HG03520 (cell line): ENCODE results near the gene APP.
A peak's percentile ranks its signal among the peaks of the same experiment; 100 is the strongest.

Experiments
- ATAC-seq: cut with Tn5 transposase; IDR thresholded peaks from one replicate; pipeline ENCODE4 v1.9.1; 2021; ENCODE audit warnings: mild to moderate bottlenecking, moderate library complexity; ENCODE audit not compliant: unreplicated experiment

The APP gene

GRCh38 chr21:25912402-25912746 lies 258.2 kb downstream of the APP start:
- no peak for ATAC-seq

DNA sequence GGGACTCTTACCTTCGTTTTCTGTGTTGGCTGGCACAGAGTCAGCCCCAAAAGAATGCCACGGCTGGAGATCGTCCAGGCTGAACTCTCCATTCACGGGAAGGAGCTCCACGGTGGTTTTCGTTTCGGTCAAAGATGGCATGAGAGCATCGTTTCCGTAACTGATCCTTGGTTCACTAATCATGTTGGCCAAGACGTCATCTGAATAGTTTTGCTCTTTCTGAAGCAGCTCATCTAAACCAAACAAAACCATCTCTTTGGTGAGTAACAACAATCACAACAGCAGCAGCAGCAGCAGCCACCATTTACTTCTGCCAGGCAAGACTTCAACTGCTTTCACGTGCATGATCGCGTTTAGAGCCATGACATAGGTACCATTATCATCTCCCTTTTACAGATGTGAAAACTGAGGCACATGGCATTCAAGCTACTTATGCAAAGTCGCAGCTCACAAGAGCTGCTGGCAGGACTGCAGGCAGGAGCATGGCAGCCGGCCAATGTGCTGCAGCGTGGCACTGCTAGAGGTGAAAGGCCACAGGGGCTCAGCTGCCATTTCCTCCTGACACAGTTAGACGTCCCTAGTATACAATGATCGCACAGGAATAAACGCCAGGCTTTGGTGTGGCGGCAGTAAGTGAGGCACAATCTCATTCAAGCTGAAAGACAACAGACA lies 258.7 kb downstream of the APP start:
- no peak for ATAC-seq

DNA sequence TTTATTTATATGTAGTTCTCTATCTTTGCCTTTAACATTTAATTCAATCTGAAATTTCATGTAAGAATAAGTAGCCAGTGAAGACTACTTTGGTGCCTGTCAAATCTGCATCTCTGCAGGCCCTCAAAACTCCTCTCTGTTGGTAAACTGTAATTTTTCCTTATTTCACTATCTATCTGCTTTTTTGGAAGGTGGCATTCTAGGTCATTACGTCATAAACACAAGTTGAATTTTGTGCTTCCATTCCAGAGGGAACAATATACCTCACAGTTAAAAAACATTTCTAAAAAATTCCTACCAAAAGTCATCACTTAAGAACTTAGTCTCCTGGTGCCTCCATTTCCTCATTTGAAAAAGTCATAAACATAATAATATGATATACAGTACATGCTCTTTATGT lies 259.8 kb downstream of the APP start:
- no peak for ATAC-seq

- no peak for ATAC-seq
These were observed 261.2 kb downstream of the APP start for GRCh38 chr21:25909341-25909740.

- ATAC-seq: no peak
These were observed 262.1 kb downstream of the APP start for GRCh38 chr21:25908495-25908894.

DNA sequence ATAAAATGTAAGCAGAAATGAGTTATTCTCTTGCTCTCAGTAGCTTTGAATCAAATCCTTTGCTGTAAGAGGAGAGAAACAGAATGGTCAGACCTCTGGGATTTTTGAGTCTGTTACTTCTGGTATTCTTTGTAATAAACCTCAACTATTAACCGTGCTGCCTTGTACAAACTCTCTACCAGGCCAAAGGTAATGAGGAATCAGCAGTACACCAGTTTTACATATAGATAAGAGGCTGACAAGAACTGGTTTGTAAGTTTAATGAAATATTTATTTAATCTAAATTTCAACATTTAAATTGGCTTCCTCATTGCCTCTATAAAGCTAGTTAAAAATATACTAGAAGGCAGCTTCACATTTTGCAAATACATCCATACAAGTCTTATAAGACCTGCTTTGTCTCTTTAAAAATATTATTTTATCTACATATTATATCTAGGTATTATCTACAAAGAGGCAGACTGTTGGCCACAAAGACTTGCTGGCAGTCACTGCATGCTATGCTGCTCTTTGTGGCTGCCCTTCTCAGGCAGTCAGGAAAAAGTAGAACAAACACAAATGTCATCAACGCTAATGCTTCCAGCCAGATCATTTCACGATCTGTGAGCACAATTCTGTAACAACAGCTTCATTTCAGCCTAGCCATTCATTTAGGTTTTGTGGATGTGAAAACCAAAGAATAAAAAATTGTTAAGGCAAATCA lies 262.8 kb downstream of the APP start:
- ATAC-seq: no peak

DNA sequence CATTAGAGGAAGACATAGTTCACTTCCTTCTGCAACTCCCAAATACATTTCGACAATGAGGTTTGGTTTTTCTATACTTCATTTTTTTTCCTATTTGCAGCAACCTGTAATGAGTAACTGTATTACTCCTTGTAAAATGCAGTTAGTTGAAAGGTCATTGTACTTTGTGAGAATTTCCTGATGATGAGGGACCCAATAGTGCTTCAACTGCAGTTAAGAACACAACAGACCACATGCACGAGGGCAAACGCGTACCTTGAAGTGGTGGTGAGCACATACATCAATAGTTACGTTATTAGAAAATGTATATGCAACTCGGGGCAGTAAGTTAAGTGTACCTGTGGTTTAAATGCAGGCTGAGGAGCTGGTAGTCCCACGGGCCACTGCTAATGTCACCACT lies 264.0 kb downstream of the APP start:
- ATAC-seq: no peak

- ATAC-seq: no peak
These were observed 265.4 kb downstream of the APP start for GRCh38 chr21:25905126-25905525.

- ATAC-seq: no peak
These were observed 266.4 kb downstream of the APP start for GRCh38 chr21:25904044-25904695.

DNA sequence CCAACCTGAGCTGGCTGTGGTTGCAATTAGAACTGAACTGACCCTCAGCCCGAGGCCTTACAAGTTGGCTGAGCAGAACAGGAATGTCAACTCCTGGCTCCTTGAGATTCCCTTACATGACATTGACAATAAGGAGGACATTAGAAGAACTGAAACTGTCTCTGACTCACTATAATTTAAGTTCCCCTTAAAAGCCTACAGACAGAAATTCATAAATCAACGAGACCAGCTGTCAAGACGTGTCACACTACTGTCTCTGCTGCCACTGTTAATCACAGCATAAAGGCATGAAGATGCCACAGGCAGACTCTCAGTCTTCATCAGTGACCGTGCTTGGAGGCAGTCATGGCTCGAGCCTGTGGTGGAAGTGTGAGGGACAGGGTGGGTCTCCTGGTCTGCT lies 267.0 kb downstream of the APP start:
- no peak for ATAC-seq

DNA sequence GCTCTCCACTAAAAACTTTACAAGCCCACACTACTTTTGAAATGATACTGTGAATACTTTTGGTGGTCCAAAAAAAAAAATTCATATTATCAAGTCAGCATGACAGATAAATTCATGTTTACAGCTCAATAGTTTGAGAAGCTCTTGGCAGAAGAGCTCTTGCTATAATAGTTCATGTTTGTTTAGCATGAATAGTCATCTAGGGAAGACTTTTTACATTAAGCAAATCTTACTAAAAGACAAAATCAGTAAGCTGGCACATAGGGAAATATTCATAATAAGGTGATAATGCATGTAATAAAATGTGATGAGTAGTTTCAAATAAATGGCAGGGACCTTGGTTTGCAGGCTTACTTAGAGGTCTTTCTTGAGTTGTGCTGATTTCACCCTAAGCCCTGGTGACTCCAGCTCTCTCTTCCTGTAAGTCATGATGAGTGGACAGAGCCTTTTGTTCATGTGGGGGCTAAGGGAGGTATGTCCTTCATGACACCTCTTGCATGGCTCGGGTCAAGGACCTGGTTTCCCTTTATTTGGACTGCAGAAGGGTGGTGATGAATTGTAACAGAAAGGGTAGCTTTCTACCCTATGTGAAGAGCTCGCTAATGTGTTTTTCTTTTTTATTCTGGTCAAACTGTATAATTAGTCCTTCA lies 269.1 kb downstream of the APP start:
- no peak for ATAC-seq

GRCh38 chr21:25898671-25899070 lies 271.9 kb downstream of the APP start:
- no peak for ATAC-seq

DNA sequence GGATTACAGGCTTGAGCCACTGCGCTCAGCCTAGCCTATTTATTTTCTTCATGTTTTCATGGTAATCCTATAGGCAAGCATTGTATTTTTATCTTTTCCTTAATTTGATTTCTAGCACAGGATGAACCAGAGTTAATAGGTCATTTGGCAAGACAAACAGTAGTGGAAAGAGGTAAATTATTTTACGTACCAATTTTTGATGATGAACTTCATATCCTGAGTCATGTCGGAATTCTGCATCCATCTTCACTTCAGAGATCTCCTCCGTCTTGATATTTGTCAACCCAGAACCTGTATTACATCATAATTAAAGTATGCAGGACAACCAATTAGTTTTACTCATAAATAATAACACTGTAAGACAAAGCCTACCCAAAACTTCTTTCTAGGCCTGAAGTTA lies 273.2 kb downstream of the APP start:
- ATAC-seq: no peak

DNA sequence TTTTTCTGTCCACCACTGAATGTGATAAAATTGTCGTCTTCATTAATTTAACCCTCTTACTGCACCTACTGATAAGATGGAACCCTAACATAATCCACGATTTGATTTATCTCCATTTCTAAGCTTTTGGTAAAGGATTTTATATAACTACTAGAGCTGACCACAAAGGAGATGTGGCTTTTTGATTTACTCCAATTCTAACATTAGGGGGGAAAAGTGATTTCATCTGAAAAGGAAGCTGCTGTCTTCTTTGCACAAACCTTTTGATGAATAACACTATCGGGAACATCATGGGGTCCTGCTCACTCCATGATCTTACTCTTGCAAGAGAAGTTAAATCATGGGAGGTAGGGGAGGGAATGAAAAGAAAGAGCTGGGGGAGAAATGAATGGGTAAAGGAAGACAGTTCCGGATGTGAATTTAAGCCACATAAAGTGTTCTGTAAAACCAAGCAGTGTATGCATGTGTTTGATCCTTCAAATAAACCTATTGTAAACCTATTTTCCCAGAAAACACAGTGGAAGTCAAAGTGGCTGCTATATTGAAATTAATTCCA lies 274.0 kb downstream of the APP start:
- ATAC-seq: no peak

DNA sequence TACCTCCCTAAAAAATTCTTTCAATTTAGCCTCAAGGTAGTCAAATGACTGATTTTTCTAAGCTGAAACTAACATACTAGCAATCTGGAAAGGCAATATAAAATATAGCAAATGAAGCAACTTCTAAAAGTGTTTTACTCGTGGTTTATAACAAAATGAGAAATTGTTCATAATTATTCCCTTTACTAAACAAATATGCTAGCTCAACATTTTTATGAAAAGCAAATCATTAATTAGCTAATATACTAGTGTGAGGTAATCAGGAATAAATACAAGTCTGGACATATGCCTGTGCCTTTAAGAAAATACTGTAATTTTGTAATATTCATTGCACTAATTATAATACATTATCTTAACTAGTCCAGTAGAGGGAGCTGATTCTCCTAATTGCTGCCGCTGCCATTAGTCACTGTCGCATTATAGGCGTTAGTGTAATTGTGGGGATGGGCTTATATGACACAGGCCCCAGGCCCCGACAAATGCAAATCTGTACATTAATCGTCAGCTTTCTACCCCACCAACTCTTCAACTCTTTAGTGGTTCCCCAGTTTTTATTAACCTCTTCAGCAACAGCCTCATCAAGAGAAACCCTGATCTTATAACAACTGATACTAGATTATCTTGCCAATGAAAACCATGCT lies 274.9 kb downstream of the APP start:
- peak; percentile 55 for ATAC-seq

DNA sequence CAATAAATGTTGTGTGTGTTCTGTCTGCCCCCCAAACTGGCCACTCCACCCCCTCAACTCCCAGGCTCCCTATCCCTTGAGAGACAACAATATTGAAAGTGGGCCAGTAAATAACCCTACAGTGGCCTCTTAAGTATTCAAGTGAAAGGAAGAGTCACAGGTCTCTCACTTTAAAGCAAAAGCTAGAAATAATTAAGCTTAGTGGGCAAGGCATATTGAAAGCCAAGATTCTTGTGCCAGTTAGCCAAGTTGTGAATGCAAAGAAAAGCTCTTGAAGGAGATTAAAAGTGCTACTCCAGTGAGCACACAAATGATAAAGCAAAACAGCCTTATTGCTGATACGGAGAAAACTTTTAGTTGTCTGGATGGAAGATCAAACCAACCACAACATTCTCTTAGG lies 277.4 kb downstream of the APP start:
- ATAC-seq: no peak

- ATAC-seq: no peak
These were observed 279.0 kb downstream of the APP start for GRCh38 chr21:25891596-25891995.

DNA sequence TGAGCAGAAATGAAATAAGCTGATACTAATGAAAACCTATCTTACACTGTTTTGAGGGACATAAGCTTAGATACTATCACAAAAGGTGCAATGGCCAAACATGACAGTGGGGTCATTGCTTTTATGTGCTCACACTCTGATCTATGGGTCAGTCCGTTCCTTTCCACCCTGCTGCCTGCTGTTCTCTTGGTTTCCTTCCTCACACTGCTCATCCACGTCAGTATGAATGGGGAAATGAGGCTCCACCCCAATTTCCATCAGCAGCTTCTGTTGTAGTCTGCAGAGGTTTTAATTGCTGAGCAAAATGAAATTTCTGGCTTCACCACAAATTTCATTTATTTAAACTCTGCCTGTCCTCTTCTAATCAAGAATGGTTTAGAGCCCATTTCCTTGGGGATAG lies 280.6 kb downstream of the APP start:
- no peak for ATAC-seq

GRCh38 chr21:25888711-25889110 lies 281.9 kb downstream of the APP start:
- no peak for ATAC-seq

- ATAC-seq: no peak
These were observed 282.8 kb downstream of the APP start for GRCh38 chr21:25887646-25888306.

GRCh38 chr21:25887166-25887565 lies 283.4 kb downstream of the APP start:
- ATAC-seq: no peak
